ENCODE data around the gene TCEAL7. TPM values are rescaled to one million over a fixed set of nuclear protein-coding genes. Genes with fewer than 3 reads are reported as not detected.
A peak's percentile ranks its signal among the peaks of the same experiment; 100 is the strongest.

Gene TCEAL7
- total and polyA plus RNA-seq, 9 of the 15 experiments (the other 6 are each of a cell fraction or from before 2014, with no cell fraction given): 0.07 to 0.34 (median 0.13) TPM; not detected in 4

GRCh38 chrX:103310555-103311398, 19.3 kb upstream of the TCEAL7 start, which contains the start of gene BEX2 (continued):
- TF ChIP-seq RERE (CRISPR knock-in tag; IDR thresholded peaks at IDR 0.05; ENCODE audit: borderline replicate concordance) (no peak), USF1 (CRISPR knock-in tag; IDR thresholded peaks at IDR 0.05) (peak; percentile 95), ARNT (IDR thresholded peaks at IDR 0.05) (no peak), SNRNP70 (optimal IDR thresholded peaks at IDR 0.05; ENCODE audit: low read depth, low read length) (no peak), SIN3B (IDR thresholded peaks at IDR 0.05; ENCODE audit: low read depth) (no peak), MNT (conservative IDR thresholded peaks at IDR 0.05) (peak; percentile 78 to 88), ELF2 (CRISPR knock-in tag; IDR thresholded peaks at IDR 0.05) (no peak), WHSC1 (IDR thresholded peaks at IDR 0.05; ENCODE audit: low read length) (no peak), TARDBP (IDR thresholded peaks at IDR 0.05) (no peak), PHB2 (IDR thresholded peaks at IDR 0.05; ENCODE audit: low read depth) (no peak), ATF3 (IDR thresholded peaks at IDR 0.05) (peak; percentile 72), ATF3 (CRISPR knock-in tag; conservative IDR thresholded peaks at IDR 0.05) (no peak), KLF1 (tag; IDR thresholded peaks at IDR 0.05) (no peak), CXXC5 (CRISPR knock-in tag; IDR thresholded peaks at IDR 0.05) (peak; percentile 41), POLR2B (IDR thresholded peaks at IDR 0.05; ENCODE audit: low read depth, partially characterized antibody) (peak; percentile 50), PHB (CRISPR knock-in tag; IDR thresholded peaks at IDR 0.05) (no peak), CC2D1A (IDR thresholded peaks at IDR 0.05) (no peak), MTA3 (IDR thresholded peaks at IDR 0.05; ENCODE audit: borderline replicate concordance) (no peak), POLR2A (conservative IDR thresholded peaks at IDR 0.05) (peak; percentile 41; the same call in 1 of the 2 replicates)

All from K562 (cell line).